ENCODE data around the gene LDLRAD3. TPM values are rescaled to one million over a fixed set of nuclear protein-coding genes. Genes with fewer than 3 reads are reported as not detected.

Gene LDLRAD3
- polyA plus RNA-seq, 1 donor (not counting 4 experiments of a cell fraction or from before 2014, with no cell fraction given): 13.1 TPM

DNA sequence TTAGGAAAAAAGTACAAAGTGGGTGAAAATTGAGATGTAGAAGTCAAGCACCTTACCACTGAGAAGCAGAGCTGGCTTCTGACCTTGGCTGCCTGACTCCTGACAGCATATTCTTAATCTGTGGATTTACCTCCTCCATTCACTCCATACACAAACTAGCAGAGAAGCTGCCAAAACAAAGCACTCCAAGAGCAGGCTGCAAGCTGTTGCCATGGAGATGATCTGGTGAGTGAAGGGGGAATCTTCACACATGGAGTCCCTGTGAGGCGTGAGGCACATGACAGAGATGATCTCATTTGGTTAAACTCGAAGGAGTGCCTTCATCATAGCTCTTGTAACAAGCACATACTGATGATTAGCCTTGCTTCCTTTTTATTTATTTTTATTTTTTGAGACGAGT lies 329.2 kb downstream of the LDLRAD3 start:
- no peak overlapping the region for H3K4me2 ChIP-seq (ENCODE audit: control insufficient read depth, extremely low read depth, insufficient read depth, low read depth, low read length)
- H3K27ac ChIP-seq (ENCODE audit: control insufficient read depth, insufficient read depth, low read length): no peak overlapping the region
- H3K79me2 ChIP-seq (ENCODE audit: control insufficient read depth, insufficient read depth, low read length): no peaks in the 10 kb centered on the region
- TF ChIP-seq EZH2 (IDR thresholded peaks at IDR 0.05; ENCODE audit: low read length): no peak
- TF ChIP-seq, protein P1, sequence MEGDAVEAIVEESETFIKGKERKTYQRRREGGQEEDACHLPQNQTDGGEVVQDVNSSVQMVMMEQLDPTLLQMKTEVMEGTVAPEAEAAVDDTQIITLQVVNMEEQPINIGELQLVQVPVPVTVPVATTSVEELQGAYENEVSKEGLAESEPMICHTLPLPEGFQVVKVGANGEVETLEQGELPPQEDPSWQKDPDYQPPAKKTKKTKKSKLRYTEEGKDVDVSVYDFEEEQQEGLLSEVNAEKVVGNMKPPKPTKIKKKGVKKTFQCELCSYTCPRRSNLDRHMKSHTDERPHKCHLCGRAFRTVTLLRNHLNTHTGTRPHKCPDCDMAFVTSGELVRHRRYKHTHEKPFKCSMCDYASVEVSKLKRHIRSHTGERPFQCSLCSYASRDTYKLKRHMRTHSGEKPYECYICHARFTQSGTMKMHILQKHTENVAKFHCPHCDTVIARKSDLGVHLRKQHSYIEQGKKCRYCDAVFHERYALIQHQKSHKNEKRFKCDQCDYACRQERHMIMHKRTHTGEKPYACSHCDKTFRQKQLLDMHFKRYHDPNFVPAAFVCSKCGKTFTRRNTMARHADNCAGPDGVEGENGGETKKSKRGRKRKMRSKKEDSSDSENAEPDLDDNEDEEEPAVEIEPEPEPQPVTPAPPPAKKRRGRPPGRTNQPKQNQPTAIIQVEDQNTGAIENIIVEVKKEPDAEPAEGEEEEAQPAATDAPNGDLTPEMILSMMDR (optimal IDR thresholded peaks at IDR 0.05 in 1 of 3, IDR thresholded peaks at IDR 0.05 in 1 of 3, conservative IDR thresholded peaks at IDR 0.05 in 1 of 3; ENCODE audit: extremely low read depth in 1 of 3, insufficient read depth in 2 of 3, low read length in 3 of 3): no peak
- no peaks in the 10 kb centered on the region for H3K4me1 ChIP-seq (ENCODE audit: control insufficient read depth, extremely low read depth, insufficient read depth, low read length)
- no peak overlapping the region for H2AFZ ChIP-seq (ENCODE audit: control insufficient read depth, low read length)
- H3K9me1 ChIP-seq (ENCODE audit: control insufficient read depth, extremely low read depth, insufficient read depth, low read length): no peaks in the 10 kb centered on the region
- H3K27me3 ChIP-seq (ENCODE audit: control insufficient read depth, extremely low read depth, insufficient read depth, low read length): no peaks in the 10 kb centered on the region
- DNase-seq (ENCODE audit: low read depth, low spot score) (no peak), FAIRE-seq (no peak)
- H4K20me1 ChIP-seq (ENCODE audit: control insufficient read depth, extremely low read depth, insufficient read depth, low read length): no peaks in the 10 kb centered on the region
- H3K9me3 ChIP-seq (ENCODE audit: control insufficient read depth, low read depth, low read length): no peaks in the 10 kb centered on the region
- H3K4me3 ChIP-seq (ENCODE audit: control insufficient read depth in 2 of 3, extremely low read depth in 1 of 3, insufficient read depth in 2 of 3, low read depth in 1 of 3, low read length in 3 of 3): no peak overlapping the region
- H3K36me3 ChIP-seq (ENCODE audit: control insufficient read depth in 2 of 2, extremely low read depth in 1 of 2, insufficient read depth in 2 of 2, low read length in 2 of 2): peaks cover 0 to 16% of the 10 kb centered on the region in 2 experiments
- H3K9ac ChIP-seq (ENCODE audit: control insufficient read depth, extremely low read depth, insufficient read depth, low read length): no peak overlapping the region
- dilution Hi-C loops (cut with MboI; ENCODE audit: extremely low pct_ligation_motif_present, low sequenced_read_pairs): no loop called here

DNA sequence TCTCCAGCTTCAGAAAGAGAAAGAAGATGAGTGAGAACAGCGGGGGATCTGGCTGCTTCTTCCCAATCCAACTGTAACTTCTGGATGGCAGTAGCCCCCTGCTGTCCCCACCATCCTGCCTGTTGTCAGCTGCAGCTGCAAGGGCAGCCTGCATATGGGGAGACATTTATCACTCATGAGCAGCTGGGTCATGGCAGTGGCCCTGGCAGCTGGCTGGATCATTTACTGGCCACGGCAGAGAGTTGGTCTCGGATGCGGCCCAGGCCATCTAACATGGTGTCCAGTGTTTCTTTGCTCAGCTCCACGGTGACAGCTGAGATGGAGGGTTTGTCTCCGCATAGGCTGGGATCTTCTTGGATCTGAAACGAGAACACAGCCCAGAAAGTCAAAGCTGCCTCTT lies 330.6 kb downstream of the LDLRAD3 start:
- H2AFZ ChIP-seq (ENCODE audit: control insufficient read depth, low read length): no peak overlapping the region
- TF ChIP-seq EZH2 (IDR thresholded peaks at IDR 0.05; ENCODE audit: low read length): no peak
- TF ChIP-seq, protein P1 (optimal IDR thresholded peaks at IDR 0.05 in 1 of 3, IDR thresholded peaks at IDR 0.05 in 1 of 3, conservative IDR thresholded peaks at IDR 0.05 in 1 of 3; ENCODE audit: extremely low read depth in 1 of 3, insufficient read depth in 2 of 3, low read length in 3 of 3): no peak
- no peak for FAIRE-seq
- no peaks in the 10 kb centered on the region for H3K27me3 ChIP-seq (ENCODE audit: control insufficient read depth, extremely low read depth, insufficient read depth, low read length)
- dilution Hi-C loops (cut with MboI; ENCODE audit: extremely low pct_ligation_motif_present, low sequenced_read_pairs): no loop called here
- DNase-seq (ENCODE audit: low read depth, low spot score): no peak
- no peak overlapping the region for H3K4me2 ChIP-seq (ENCODE audit: control insufficient read depth, extremely low read depth, insufficient read depth, low read depth, low read length)
- H3K4me1 ChIP-seq (ENCODE audit: control insufficient read depth, extremely low read depth, insufficient read depth, low read length): no peaks in the 10 kb centered on the region
- H3K36me3 ChIP-seq (ENCODE audit: control insufficient read depth in 2 of 2, extremely low read depth in 1 of 2, insufficient read depth in 2 of 2, low read length in 2 of 2): peaks cover 0 to 18% of the 10 kb centered on the region in 2 experiments
- no peak overlapping the region for H3K4me3 ChIP-seq (ENCODE audit: control insufficient read depth in 2 of 3, extremely low read depth in 1 of 3, insufficient read depth in 2 of 3, low read depth in 1 of 3, low read length in 3 of 3)
- no peaks in the 10 kb centered on the region for H3K79me2 ChIP-seq (ENCODE audit: control insufficient read depth, insufficient read depth, low read length)
- H3K27ac ChIP-seq (ENCODE audit: control insufficient read depth, insufficient read depth, low read length): no peak overlapping the region
- H3K9me3 ChIP-seq (ENCODE audit: control insufficient read depth, low read depth, low read length): no peaks in the 10 kb centered on the region
- no peak overlapping the region for H3K9ac ChIP-seq (ENCODE audit: control insufficient read depth, extremely low read depth, insufficient read depth, low read length)
- no peaks in the 10 kb centered on the region for H4K20me1 ChIP-seq (ENCODE audit: control insufficient read depth, extremely low read depth, insufficient read depth, low read length)
- no peaks in the 10 kb centered on the region for H3K9me1 ChIP-seq (ENCODE audit: control insufficient read depth, extremely low read depth, insufficient read depth, low read length)

Measured in keratinocyte (primary cell).